GM18526 (cell line): ENCODE results near the gene ADNP2.

Experiments used
- POLR2A ChIP-seq: IDR thresholded peaks from 3 replicates; pipeline ENCODE4 v1.6.1; 2011; ENCODE audit not compliant: insufficient read length; ENCODE audit errors: extremely low read depth

Gene ADNP2

GRCh38 chr18:80188643-80189530, 79.8 kb downstream of the ADNP2 start:
- no peak for TF ChIP-seq POLR2A

GRCh38 chr18:80189531-80189865, 80.4 kb downstream of the ADNP2 start:
- TF ChIP-seq POLR2A: no peak
